Osteoblast (primary cell): ENCODE results near the gene PRRT4. TPM values are rescaled to one million over a fixed set of nuclear protein-coding genes. Genes with fewer than 3 reads are reported as not detected.

Source experiments
- DNase-seq: peaks from one replicate; pipeline ENCODE4 v3.0.0; 2011; ENCODE audit warnings: low spot score, mixed read lengths; ENCODE audit not compliant: insufficient read length; ENCODE audit errors: missing footprints
- H2AFZ ChIP-seq: 2 replicates; pipeline ENCODE4 v1.6.0; 2011; ENCODE audit warnings: mild to moderate bottlenecking, low read length
- H3K27ac ChIP-seq: 2 replicates; pipeline ENCODE4 v1.5.1; 2011; ENCODE audit warnings: mild to moderate bottlenecking, low read depth, low read length, moderate library complexity
- H3K27me3 ChIP-seq: 2 replicates; pipeline ENCODE4 v1.6.0; 2012; ENCODE audit warnings: mild to moderate bottlenecking, control low read depth, inconsistent platforms, low read length, moderate library complexity; ENCODE audit not compliant: insufficient read depth
- H3K36me3 ChIP-seq: 2 replicates; pipeline ENCODE4 v1.5.1; 2011; ENCODE audit warnings: mild to moderate bottlenecking, low read length, control low read depth, moderate library complexity; ENCODE audit not compliant: insufficient read depth
- H3K4me1 ChIP-seq: 2 replicates; pipeline ENCODE4 v1.5.1; 2011; ENCODE audit warnings: mild to moderate bottlenecking, low read length, control low read depth, moderate library complexity; ENCODE audit not compliant: insufficient read depth
- H3K4me2 ChIP-seq: 2 replicates; pipeline ENCODE4 v1.6.0; 2011; ENCODE audit warnings: mild to moderate bottlenecking, low read length; ENCODE audit not compliant: insufficient read depth
- H3K4me3 ChIP-seq: fragments of 200-600 bp; sonication (generic); 3 replicates; pipeline ENCODE4 v1.5.1; 2012; ENCODE audit warnings: mild to moderate bottlenecking, low read length, inconsistent platforms; ENCODE audit not compliant: insufficient read depth
- H3K79me2 ChIP-seq: 2 replicates; pipeline ENCODE4 v1.6.0; 2012; ENCODE audit warnings: mild to moderate bottlenecking, low read length, control low read depth, inconsistent platforms; ENCODE audit not compliant: insufficient read depth
- H3K9me3 ChIP-seq: 2 replicates; pipeline ENCODE4 v1.5.1; 2011; ENCODE audit warnings: low read depth, low read length, control low read depth
- H4K20me1 ChIP-seq: 2 replicates; pipeline ENCODE4 v1.6.0; 2012; ENCODE audit warnings: mild to moderate bottlenecking, low read length, control low read depth; ENCODE audit not compliant: insufficient read depth
- total RNA-seq: library from RNA; depleted of rRNA; stranded (reverse); fragments of >200 nt; gene quantifications from 2 replicates; pipeline ENCODE4 v1.2.3, GENCODE V29; 2012
- TF ChIP-seq, protein P1 (sequence below): IDR thresholded peaks from 2 replicates; pipeline ENCODE4 v1.5.1; 2011; ENCODE audit warnings: mild to moderate bottlenecking, low read depth, low read length, moderate library complexity; ENCODE audit errors: extremely low read depth

Gene PRRT4
- total RNA-seq, 1 donor = not detected

DNA sequence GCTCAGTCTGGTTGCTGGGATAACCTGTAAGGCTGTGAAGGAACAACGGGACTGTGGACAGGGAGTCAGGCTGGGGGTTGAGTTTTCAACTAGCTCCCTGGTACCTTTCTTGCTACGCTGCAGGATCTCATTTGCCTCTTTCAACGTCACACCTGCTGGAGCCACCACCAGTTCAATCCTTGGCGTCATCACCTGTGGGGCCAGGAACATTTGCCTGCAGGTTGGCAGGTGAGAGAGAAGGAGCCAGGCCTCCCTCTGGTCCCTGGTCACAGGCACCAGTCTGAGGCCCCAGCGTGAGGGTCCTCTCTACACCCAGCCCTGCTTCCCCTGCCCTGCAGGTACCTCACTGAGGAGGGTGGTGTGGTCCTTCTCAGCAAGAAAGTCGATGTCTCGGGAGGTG, 38.5 kb upstream of the PRRT4 start:
- H3K79me2 ChIP-seq = peaks cover 16% of the 10 kb centered on the region
- no peak overlapping the region for H3K4me2 ChIP-seq
- H3K9me3 ChIP-seq = no peaks in the 10 kb centered on the region
- H3K4me1 ChIP-seq = peaks cover 10% of the 10 kb centered on the region
- peaks cover 60% of the 10 kb centered on the region for H3K36me3 ChIP-seq
- no peak overlapping the region for H3K27ac ChIP-seq
- no peaks in the 10 kb centered on the region for H3K27me3 ChIP-seq
- DNase-seq = no peak
- peaks cover 24% of the 10 kb centered on the region for H4K20me1 ChIP-seq
- no peak overlapping the region for H3K4me3 ChIP-seq
- TF ChIP-seq, protein P1, sequence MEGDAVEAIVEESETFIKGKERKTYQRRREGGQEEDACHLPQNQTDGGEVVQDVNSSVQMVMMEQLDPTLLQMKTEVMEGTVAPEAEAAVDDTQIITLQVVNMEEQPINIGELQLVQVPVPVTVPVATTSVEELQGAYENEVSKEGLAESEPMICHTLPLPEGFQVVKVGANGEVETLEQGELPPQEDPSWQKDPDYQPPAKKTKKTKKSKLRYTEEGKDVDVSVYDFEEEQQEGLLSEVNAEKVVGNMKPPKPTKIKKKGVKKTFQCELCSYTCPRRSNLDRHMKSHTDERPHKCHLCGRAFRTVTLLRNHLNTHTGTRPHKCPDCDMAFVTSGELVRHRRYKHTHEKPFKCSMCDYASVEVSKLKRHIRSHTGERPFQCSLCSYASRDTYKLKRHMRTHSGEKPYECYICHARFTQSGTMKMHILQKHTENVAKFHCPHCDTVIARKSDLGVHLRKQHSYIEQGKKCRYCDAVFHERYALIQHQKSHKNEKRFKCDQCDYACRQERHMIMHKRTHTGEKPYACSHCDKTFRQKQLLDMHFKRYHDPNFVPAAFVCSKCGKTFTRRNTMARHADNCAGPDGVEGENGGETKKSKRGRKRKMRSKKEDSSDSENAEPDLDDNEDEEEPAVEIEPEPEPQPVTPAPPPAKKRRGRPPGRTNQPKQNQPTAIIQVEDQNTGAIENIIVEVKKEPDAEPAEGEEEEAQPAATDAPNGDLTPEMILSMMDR = no peak
- H2AFZ ChIP-seq = no peak overlapping the region

DNA sequence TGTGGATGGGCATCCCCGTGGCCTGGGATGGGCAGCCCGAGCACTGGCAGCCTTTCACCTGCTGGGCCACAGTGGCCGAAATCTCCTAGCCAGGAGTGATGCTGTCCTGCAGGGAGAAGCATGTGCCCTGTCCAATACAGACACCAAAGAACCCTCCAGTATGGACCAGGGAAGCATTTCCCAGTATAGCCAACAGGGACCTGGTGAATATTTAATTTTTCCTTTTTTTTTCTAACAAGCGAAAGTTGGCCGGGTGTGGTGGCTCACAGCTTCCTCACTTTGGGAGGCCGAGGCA, 37.3 kb upstream of the PRRT4 start:
- Histone ChIP-seq H3K9me3 (no peaks in the 10 kb centered on the region), H4K20me1 (peaks cover 13% of the 10 kb centered on the region), H3K4me2 (no peak overlapping the region), H3K4me1 (no peaks in the 10 kb centered on the region), H3K79me2 (peaks cover 4% of the 10 kb centered on the region), H2AFZ (no peak overlapping the region), H3K27ac (no peak overlapping the region), H3K27me3 (no peaks in the 10 kb centered on the region), H3K4me3 (no peak overlapping the region), H3K36me3 (peaks cover 67% of the 10 kb centered on the region)
- no peak for DNase-seq
- TF ChIP-seq, protein P1 = no peak

DNA sequence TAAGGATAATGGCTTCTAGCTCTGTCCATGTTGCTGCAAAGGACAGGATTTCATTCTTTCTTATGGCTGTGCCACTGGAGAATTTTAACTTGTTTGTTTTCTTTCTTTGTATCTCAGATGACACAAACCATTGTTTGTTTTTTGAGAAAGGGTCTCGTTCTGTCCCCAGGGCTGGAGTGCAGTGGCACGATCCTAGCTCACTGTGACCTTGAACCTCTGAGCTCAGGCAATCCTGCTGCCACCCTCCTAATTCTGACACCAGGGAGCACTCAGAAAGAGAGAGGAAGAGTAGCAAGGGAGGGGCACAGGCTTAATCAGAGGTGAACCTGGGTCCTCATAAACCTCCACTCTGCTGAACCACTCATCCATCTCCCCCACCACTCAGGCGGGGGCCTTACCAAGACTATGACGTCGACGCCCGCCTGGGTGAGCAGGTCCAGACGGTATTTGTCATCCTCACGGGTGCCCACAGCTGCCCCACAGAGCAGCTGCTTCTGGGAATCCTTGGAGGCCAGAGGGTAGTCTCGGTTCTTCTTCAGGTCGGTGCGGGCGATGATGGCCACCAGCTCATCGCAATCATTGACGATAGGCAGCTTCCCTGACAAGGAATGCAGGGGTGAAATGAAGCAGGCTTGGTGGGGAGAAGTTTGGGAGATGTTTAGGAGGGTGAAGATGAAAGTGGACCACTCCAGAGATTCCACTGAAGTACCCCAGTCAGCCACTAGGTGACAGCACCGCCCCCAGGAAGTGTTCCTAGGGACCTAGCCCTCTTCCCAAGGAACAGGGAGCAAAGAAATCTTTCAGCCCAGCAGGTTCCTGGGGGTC, 36.7 kb upstream of the PRRT4 start:
- no peaks in the 10 kb centered on the region for H3K4me1 ChIP-seq
- H4K20me1 ChIP-seq = peaks cover 8% of the 10 kb centered on the region
- no peaks in the 10 kb centered on the region for H3K9me3 ChIP-seq
- H3K4me2 ChIP-seq = no peak overlapping the region
- peaks cover 67% of the 10 kb centered on the region for H3K36me3 ChIP-seq
- no peak overlapping the region for H2AFZ ChIP-seq
- DNase-seq = peak; percentile 96
- no peak overlapping the region for H3K4me3 ChIP-seq
- no peak overlapping the region for H3K27ac ChIP-seq
- no peaks in the 10 kb centered on the region for H3K79me2 ChIP-seq
- TF ChIP-seq, protein P1 = peak; percentile 90
- H3K27me3 ChIP-seq = no peaks in the 10 kb centered on the region

DNA sequence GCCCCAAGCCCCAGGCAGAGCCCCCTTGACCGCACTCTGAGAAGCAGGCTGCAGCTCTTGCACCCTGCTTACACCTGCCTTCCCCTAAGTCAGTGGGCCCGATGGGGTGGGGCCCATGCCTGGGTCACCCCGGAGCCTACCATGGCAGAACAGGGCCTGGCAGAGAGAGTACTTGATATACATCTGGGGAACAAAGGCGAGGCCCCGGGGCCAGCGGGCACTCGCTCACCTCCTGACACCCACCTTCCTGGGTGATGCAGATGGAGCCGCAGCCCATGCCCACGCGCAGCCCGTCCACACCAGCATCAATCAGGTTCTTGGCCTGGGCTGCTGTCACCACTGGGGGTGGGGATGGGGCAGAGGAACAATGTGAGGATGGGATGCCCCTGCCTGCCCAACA, 34.9 kb upstream of the PRRT4 start:
- DNase-seq = peak; percentile 72
- peaks cover 63% of the 10 kb centered on the region for H3K36me3 ChIP-seq
- TF ChIP-seq, protein P1 = no peak

More for the DNA sequence above, 34.9 kb upstream of the PRRT4 start:
- no peaks in the 10 kb centered on the region for H3K4me1 ChIP-seq
- H3K4me2 ChIP-seq = no peak overlapping the region
- no peaks in the 10 kb centered on the region for H3K27me3 ChIP-seq
- H3K4me3 ChIP-seq = no peak overlapping the region
- H3K9me3 ChIP-seq = no peaks in the 10 kb centered on the region
- no peak overlapping the region for H2AFZ ChIP-seq
- H3K79me2 ChIP-seq = no peaks in the 10 kb centered on the region
- peaks cover 8% of the 10 kb centered on the region for H4K20me1 ChIP-seq
- H3K27ac ChIP-seq = no peak overlapping the region
